Activated T-cell treated with anti-CD3 and anti-CD28 coated beads for 1 hour (primary cell): ENCODE measurements around the gene ADCK2.
"Not testable (repeated sequence)": the region's sequence is repeated elsewhere in the genome, so short reads cannot be mapped to it uniquely, and the experiment has no call there.

Experiments used
- DNase-seq: peaks from one replicate; pipeline ENCODE4 v3.0.0-alpha.2; 2020; ENCODE audit warnings: low read depth

Gene ADCK2

GRCh38 chr7:140673063-140673773 is 473 bp downstream of the ADCK2 start:
- peak; percentile 45 for DNase-seq

DNA sequence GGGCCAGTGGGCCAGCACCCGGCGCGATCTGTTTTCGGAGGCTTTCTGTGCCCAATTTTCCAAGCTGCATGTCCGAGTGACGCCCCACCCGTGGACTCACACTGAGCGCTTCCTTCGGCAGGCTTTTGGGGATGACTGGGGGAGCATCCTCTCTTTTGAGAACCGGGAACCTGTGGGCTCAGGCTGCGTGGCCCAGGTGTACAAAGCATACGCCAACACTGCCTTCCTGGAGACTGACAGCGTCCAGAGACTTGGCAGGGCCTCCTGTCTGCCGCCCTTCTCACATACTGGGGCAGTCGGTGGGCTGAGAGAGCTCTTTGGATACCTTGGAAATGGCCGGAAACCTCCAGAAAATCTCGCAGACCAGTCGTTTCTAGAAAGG is 1.0 kb downstream of the ADCK2 start:
- no peak for DNase-seq

GRCh38 chr7:140674356-140674800 is 1.6 kb downstream of the ADCK2 start:
- no peak for DNase-seq

DNA sequence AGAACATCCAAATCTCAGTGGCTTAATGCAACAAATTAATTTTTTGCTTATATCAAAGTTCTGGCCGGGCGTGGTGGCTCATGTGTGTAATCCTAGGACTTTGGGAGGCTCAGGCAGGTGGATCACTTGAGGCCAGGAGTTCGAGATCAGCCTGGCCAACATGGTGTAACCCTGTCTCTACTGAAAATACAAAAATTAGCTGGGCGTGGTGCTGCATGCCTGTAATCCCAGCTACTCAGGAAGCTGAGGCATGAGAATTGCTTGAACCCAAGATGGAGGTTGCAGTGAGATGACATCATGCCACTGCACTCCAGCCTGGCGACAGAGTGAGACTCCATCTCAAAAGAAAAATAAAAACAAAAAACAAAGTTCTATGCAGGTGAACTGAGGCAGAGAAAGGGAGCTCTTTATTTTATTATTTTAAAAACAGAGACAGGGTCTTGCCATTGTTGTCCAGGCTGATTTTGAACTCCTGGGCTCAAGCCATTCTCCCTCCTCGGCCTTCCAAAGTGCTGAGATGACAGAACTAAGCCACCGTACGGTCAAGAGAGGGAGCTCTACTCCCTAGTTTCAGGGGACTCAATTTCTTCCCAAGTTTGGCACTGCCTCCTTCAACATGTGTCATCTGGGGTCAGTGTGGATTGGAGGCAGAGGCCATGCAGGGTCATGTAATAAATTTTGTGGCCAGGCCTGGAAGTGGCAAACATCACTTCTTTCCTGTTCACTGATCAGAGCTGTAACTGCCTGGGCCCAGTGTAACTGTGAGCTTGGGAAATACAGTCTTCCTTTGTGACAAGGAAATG is 2.4 kb downstream of the ADCK2 start:
- DNase-seq = no peak

- DNase-seq = no peak
These were observed 3.0 kb downstream of the ADCK2 start for GRCh38 chr7:140675726-140676125.

DNA sequence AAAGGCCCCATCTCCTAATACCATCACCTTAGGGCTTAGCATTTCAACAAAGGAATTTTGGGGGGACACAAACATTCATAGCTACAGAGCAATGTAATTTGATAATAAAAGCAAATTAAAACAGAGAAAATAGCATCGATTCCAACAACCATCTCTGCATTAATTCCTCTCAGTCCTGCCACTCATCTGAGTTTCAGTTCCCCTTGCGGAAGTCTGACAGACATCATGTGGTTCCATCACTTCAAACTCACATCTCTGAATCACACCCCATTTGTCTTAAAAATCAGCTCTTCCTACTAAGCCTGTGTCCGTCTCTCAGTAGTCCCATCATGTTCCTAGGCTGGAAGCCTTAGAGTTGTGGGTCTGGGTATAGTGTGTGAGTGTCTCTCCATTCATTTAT is 3.6 kb downstream of the ADCK2 start:
- DNase-seq = no peak

GRCh38 chr7:140676956-140677355 is 4.2 kb downstream of the ADCK2 start:
- DNase-seq = not testable (repeated sequence)

GRCh38 chr7:140677496-140677895 is 4.8 kb downstream of the ADCK2 start:
- no peak for DNase-seq

GRCh38 chr7:140678081-140678815 is 5.5 kb downstream of the ADCK2 start:
- DNase-seq = no peak

DNA sequence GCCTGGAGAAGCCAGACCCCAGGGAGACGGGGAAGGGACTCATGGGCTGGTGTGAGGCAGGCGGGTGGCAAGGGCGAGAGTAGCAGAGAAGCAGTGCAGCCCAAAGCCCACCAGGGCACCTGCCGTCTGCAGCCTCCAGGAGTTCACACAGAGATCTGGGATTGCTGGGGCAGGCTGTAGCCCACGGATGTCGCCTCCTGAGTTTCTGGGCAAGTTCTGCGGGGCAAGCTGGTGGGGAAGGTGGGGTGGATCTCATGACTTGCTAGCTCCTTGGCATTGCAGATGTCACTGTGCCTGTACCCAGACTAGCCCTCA is 6.0 kb downstream of the ADCK2 start:
- DNase-seq = no peak

- no peak for DNase-seq
These were observed 6.4 kb downstream of the ADCK2 start for GRCh38 chr7:140679186-140679585.

DNA sequence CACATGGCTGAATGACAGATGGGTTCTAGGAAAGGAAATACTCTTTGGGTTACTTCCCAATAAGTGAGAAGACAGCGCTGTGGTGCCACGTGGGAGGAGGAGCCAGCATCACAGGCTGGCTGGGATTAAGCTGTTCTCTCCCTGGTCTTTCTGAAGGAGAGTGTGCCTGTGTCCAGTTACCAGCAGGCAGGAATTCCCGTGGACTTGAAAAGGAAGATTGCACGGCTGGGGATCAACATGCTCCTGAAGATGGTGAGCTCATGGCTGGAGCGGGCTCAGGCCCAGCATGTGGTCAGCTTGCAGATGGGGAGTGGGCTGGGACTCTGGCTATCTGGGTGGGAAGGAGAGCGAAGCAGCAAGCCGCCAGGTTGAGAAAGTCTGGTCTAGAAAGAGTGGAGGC is 8.1 kb downstream of the ADCK2 start:
- DNase-seq = no peak

- no peak for DNase-seq
These were observed 9.0 kb downstream of the ADCK2 start for GRCh38 chr7:140681766-140682165.

DNA sequence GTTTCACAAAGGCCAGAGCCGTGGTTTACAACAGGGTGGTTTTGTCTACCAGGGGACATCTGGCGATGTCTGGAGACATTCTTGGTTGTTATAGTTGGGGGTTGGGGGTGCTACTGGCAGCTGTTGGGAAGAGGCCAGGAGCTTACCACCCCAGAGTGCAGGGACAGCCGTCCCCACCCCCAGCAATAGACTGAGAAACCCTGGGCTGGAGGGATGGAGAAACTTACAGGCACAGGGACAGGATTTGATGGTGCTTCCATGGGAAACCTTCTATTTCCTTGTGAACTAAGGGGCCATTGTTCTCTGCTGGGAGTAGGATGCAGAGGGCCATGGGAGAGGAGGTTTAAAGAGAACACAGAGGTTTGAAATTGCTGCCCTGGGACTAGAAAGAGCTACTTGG is 10.9 kb downstream of the ADCK2 start:
- no peak for DNase-seq

DNA sequence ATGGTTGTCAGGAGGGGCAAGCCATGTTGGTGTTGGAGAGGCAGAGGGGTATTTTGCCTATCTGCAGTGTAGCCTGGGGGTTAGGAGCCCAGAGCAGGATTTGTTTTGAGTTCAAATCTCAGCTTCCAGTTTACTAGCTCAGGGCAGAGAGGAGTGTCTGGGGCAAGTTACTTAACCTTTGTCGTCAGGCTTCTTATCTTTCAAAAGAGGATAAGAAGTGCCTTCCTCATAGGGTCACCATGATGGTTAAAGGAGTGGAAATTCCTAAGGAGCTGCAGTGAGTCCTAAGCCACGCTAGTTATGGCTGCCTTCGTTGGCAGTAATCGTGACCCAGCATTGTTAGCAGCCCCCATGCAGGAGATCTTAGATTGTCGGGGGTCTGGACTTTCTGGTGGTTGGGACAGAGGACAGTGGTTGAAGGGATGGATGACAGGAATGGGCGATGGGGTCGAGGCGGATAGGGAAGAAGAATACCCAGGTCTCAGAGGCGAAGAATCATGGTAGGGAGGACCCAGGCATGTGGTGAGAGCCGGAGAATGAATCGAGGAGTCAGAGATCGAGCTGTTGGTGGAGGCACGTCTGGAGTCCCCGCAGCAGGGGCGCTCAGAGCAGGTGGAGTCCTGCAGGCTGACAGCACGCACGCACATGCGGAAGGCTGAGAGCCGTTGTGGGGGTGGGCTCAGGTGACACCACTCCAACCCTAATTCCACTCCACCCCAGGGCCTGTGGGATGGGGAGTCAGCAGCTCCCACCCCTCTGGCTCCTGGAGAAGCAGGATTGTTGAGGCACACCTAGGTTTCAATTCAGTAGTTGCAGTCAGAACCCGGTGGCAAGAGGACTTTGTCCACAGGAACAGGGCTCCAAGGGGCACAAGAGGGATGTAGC is 11.6 kb downstream of the ADCK2 start:
- DNase-seq = no peak

DNA sequence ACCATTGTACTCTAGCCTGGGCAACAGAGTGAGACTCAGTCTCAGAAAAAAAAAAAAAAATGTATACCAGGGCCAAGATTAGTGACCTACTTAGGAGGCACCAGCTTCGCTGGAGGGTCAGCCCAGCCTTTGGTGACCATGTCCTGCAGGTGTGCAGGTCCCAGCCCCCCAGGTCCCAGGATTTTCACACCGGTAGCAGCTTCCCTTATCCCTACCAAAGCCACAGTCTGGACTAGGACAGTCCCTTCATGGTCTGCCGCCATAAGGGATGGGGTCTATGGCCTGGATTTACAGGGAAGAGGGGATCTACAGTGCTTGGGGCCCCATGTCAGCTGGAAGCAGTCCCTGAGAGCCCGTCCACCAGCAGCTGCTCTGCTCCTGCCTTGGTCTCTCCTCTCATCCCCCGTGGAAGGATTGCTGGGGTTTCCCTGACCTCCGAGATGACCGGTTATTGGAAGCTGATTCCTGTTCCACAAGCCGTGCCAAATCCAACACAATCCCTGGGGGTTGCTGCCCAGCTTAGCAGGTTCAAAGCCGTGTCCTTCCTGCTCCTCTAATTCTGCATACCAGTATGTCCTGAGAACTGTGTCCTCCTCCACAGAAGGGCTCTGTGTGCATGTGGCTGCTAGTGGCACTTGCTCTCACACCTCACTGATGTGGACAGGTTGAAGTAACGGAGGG is 12.8 kb downstream of the ADCK2 start:
- DNase-seq = no peak

GRCh38 chr7:140686921-140687320 is 14.2 kb downstream of the ADCK2 start:
- DNase-seq = no peak

DNA sequence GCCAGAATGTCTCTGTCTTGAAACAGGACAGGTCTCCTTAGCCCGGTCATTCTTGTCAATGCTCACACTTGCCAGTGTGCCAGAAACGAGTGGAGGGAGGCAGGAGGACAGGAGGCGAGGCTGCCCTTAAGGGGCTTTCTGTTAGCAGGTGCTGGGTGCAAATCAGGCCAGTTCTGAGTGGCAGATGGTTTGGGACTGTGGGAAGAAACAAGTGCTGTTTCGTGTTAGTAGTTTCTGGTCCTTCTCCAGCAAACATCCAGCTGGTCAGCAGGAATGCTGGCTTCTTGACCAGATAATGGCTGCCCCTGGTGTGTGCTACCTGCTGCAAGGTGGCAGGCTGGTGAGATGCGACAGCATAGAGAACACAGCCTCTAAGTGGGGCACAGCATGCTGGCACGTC is 15.6 kb downstream of the ADCK2 start:
- no peak for DNase-seq

DNA sequence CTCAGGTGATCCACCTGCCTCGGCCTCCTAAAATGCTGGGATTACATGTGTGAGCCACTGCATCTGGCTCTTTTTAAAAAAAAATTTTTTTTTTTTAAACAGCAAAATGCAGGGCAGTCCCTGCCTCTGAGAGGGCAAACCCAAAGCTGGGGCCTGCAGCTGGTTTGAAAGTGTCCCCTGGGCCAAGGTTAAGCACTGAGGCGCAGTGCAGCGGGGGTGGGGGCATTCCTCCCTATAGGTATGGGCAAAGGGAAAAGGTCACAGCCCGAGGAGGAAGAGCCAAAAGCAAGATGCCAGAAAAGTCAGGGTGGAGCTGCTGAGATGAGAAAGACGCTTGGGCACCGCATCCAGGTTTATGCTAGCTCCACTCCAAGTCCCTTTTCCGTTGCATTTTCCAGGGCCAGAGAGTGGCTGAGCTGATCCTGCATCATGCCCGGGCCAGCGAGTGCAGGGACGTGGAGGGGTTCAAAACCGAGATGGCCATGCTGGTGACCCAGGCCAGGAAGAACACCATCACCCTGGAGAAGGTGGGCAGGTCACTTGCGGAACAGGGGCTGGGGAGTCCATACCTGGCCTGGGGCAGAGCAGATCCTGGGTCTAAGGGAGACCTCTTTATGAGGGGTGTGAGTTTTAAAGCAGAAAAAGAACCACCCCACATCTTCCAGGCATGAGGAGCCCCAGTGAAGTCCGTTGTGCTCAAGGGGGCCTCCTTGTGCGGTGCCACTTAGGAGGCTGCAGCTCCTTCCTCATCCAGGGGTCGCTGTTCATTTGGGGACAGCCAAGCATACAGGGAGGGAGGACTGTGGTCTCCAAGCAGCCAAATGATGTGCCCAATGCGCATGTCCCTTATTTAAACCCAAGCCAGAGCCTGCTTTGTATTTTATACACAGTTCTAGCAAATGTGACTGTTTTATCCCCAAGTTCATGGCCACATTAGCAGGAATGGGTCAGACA is 16.7 kb downstream of the ADCK2 start:
- no peak for DNase-seq

DNA sequence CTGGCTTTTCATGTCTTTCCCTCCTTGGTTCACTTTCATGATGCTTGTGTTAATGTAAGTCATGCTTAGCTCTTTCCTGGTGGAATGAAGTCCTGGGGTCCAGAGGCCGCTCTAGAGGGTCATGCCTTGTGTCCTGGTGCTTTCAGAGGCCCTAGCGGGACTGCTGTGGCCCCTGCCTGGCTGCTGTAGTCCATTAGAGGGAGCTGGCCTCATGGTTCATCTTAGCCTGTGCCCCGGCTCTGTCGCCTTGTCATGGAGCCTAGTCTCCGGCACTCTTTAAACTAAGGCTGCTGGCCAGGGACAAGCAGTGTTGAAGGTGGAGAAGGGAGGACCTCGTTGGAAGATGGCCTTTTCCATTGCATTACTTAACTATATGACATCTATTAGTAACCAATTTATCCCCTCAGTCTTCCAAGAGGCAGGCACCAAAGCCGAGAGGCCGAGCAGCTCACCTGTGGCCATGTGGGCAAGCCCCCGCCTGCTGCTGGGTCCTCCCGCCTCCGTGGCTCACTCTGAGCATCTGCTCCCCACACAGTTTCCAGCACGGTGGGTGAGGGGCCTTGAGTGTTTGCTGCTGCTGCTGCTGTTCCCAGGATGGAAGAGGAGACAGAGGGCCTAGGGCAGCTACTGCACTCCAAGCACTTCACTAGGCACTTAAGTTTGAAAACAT is 18.8 kb downstream of the ADCK2 start:
- no peak for DNase-seq
